GM21381 (cell line): ENCODE measurements around the gene COP1.
"Not testable (repeated sequence)": the region's sequence is repeated elsewhere in the genome, so short reads cannot be mapped to it uniquely, and the experiment has no call there.

ENCODE experiments used
- ATAC-seq: cut with Tn5 transposase; IDR thresholded peaks from one replicate; pipeline ENCODE4 v1.9.1; 2021; ENCODE audit warnings: mild to moderate bottlenecking, moderate library complexity; ENCODE audit not compliant: unreplicated experiment

Gene COP1

GRCh38 chr1:176136891-176137290 lies 70.2 kb downstream of the COP1 start:
- no peak for ATAC-seq

DNA sequence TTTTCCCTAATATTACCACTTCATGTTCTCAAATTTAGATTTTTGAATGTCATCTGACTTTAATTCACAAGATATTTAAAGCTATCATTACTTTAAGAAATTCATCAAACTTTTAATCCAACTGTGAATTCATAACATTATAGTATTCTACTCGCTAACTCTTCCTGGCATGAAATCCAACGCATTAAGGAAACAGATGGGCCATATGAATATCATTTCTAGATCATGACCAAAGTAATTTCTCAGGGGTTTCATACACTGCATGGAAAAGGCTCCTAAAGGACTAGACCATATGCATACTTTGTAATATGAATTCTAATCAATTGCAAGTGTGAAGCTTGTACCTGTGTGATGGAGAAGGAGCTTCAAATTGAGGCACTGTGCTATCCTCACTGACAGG lies 72.4 kb downstream of the COP1 start:
- ATAC-seq = no peak

- no peak for ATAC-seq
Measured at GRCh38 chr1:176122282-176122681, 84.8 kb downstream of the COP1 start.

GRCh38 chr1:176119549-176119948 lies 87.5 kb downstream of the COP1 start:
- ATAC-seq = peak; percentile 60

GRCh38 chr1:176118985-176119384 lies 88.1 kb downstream of the COP1 start:
- no peak for ATAC-seq

GRCh38 chr1:176111835-176112234 lies 95.3 kb downstream of the COP1 start:
- no peak for ATAC-seq

- no peak for ATAC-seq
Measured at GRCh38 chr1:176110203-176110602, 96.9 kb downstream of the COP1 start.

- ATAC-seq = no peak
Measured at GRCh38 chr1:176102768-176103350, 104.2 kb downstream of the COP1 start.

DNA sequence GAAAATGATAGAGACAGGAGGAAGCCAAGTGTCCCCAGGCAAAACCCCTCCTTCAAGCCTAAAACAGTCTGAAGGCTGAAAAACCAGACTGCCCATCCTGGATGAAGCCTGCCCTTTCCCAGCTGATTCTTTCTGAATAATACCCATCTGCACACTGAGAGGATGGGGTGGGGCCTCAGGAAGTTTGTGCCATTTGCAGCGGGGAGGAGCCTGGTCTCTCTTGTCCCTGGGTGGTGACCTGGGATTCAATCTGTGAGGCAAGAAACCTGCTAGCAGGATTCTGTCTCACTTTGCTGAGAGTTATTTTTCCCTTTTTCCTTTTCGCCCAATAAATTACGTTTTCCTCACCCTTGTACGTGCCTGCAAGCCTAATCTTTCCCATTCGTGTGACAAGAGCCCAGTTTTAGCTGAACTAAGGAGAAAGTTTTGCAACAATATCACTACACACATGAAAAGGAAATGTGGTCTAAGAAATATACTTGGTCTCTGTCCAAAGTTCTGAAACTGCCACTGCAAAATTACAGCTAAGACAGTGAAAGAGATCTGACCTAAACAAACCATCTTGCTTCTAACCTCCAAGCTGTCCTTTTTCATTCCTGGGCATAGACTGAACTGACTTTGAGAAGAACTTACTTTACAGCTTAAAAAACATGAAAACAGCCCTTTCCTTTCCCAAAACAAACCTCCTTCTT lies 105.0 kb downstream of the COP1 start:
- ATAC-seq = no peak

DNA sequence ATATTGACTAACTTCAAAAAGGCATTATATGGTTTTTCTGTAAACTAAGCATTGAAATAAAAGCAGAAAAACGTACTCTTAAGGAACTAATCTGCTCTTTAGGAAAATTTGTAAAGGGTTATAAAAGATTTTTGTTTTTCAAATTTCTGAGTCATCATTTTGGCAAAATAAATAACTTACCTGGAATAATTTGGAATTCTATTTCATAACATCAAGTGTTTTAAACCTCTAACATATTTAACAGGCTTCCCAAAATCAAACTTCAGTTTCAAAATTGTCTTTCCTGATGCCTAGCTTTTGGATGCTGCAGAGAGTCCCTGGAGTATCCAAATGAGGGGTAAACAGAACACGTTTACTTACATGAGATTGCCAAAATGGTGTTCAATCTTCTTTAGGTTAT lies 108.5 kb downstream of the COP1 start:
- no peak for ATAC-seq

- peak; percentile 61 for ATAC-seq
Measured at GRCh38 chr1:176096015-176096414, 111.1 kb downstream of the COP1 start.

DNA sequence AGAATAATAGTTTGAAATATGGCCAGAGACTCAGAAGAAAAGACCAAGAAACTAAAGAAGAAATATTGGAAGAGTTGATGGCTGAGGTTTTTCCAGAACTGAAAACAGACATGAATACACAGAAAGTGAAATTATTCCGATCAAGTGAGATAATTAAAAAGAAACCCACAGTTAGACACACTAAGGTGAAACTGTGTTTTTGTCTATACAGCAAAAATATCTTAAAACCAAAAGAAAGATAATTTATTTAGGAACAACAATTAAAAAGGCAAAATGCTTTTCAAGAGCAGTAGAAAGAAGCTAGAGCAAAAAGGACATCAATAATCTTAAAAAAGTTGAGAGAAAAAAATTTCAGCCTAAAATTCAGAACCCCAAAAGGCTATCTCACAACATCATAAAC lies 116.3 kb downstream of the COP1 start:
- ATAC-seq = no peak

GRCh38 chr1:176087746-176088145 lies 119.3 kb downstream of the COP1 start:
- not testable (repeated sequence) for ATAC-seq

DNA sequence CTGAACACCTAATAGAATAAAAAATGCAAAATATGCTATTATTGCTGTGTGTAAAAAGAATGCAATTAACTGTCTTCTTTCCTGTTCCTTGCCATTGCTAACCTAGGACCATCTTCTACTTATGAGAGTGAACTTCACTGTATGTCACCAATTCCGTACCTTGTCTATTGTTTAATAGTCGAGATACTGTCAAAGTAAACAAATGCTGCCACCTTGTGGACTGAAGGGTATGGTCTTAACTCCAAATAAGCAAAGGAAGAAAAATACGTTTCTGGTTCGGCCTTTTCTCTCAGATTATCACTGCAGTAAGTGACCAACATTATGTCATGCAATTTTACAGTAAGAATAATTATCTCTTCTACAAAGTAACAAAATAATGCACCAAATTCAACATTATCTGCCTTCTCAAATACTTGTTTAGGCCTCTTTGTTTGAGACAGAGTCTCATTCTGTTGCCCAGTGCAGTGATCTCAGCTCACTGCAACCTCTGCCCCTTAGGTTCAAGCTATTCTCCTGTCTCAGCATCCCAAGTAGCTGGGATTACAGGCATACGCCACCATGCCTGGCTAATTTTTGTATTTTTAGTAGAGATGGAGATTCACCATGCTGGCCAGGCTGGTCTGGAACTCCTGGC lies 133.4 kb downstream of the COP1 start:
- ATAC-seq = no peak

- no peak for ATAC-seq
Measured at GRCh38 chr1:176068901-176069300, 138.2 kb downstream of the COP1 start.

DNA sequence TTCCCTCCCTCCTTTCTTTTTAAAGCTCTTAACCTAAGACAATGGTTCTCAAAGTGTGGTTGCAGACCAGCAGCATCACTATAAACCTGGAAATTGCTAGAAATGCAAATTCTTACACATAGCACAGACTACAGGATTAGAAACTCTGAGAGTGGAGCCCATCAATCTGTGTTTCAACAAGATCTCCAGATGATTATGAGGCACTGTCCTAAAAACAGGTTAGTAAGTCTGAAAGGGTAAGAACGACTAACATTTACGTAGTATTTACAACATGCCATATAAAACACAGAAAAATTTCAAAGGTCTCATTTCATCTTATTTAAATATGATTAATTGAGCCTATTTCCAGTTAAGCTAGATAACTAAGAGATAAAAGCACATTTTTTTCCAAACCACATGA lies 138.8 kb downstream of the COP1 start:
- no peak for ATAC-seq

DNA sequence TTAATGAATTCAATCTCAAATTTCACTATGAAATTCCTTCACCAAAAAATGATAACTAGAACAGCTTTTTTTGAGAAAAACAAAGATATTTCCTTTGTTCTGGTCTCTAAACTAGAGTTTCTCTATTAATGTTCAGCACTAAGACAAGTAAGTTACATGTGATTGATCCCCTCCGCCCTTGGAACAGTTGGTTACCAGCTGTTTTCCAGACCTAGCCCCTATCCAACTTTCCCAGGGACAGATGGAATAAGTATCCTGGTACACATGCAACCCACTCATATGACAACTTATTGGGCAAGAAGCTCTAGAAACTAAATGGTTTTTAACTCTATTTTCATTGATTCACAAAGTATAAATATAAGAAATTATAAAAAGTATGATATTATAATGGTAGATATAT lies 140.4 kb downstream of the COP1 start:
- no peak for ATAC-seq

GRCh38 chr1:176058686-176059085 lies 148.4 kb downstream of the COP1 start:
- ATAC-seq = no peak

- no peak for ATAC-seq
Measured at GRCh38 chr1:176056312-176056711, 150.8 kb downstream of the COP1 start.

DNA sequence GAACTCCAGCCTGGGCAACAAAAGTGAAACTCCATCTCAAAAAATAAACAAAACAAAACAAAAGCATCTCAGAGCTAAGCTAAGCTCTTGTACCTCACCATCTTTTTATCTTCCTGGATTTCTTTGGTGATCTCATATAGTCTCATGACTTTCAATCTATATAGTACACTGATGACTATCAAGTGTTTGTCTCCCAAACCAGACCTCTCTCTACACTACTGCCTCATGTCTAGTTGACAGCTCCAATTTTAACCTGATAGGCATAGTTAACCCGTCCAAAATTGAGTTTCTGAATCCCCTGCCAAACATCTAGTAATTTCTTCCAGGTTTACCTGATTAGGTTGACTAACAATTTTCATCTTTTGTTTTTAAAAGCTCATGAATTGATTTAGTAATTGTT lies 151.7 kb downstream of the COP1 start:
- ATAC-seq = no peak

- no peak for ATAC-seq
Measured at GRCh38 chr1:176051902-176052518, 155.1 kb downstream of the COP1 start.

GRCh38 chr1:176051402-176051801 lies 155.7 kb downstream of the COP1 start:
- ATAC-seq = no peak
